ENCODE data around the gene ZNF467. TPM values are rescaled to one million over a fixed set of nuclear protein-coding genes. Genes with fewer than 3 reads are reported as not detected.

The ZNF467 gene
- total and polyA plus RNA-seq, 2 experiments from 2014 or later: 0.10 to 0.40 TPM

GRCh38 chr7:149806726-149807125 is 33.3 kb upstream of the ZNF467 start (continued):
- TF ChIP-seq ZNF462 (CRISPR knock-in tag; IDR thresholded peaks at IDR 0.05): no peak
- TF ChIP-seq ZNF114 (CRISPR knock-in tag; IDR thresholded peaks at IDR 0.05): no peak
- TF ChIP-seq JUNB (IDR thresholded peaks at IDR 0.05; ENCODE audit: unreplicated experiment): no peak
- no peak for TF ChIP-seq CREB1 (CRISPR knock-in tag; IDR thresholded peaks at IDR 0.05; ENCODE audit: low read depth)

DNA sequence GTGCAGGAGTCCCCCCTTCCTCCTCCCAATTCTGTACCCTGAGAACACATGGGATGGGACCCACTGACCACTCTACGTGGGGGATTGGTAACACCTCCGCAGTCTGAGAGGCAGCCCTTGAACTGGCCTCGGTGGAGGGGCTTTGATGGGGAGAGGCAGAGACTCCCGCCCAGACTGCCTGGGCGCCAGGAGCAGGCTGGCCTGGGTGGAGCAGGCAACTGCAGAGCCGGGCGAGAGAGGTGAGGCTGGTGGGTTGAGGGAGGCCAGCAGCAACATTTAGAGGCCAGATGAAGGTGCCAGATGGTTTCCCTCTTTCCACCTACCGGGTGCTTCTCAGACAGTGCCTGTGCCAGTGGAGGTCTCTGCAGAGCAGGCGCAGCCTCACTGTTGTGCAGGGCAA is 30.7 kb upstream of the ZNF467 start:
- no peaks in the 10 kb centered on the region for H3K36me3 Mint-ChIP-seq (ENCODE audit: low read depth)
- Histone ChIP-seq H3K4me3 (no peak overlapping the region), H3K4me1 (ENCODE audit: insufficient read depth) (no peaks in the 10 kb centered on the region), H3K4me2 (no peak overlapping the region), H3K27ac (ENCODE audit: low read depth) (no peak overlapping the region), H3K9me2 (ENCODE audit: insufficient read depth) (no peaks in the 10 kb centered on the region), H3K79me2 (replicated peaks; ENCODE audit: insufficient read depth) (no peaks in the 10 kb centered on the region), H3F3A (replicated peaks; ENCODE audit: low read depth) (no peaks in the 10 kb centered on the region), H3K36me3 (ENCODE audit: insufficient read depth) (no peaks in the 10 kb centered on the region), H3K27me3 (ENCODE audit: insufficient read depth) (no peaks in the 10 kb centered on the region), H2AFZ (no peak overlapping the region), H4K20me1 (replicated peaks; ENCODE audit: insufficient read depth) (no peaks in the 10 kb centered on the region)
- H3K4me3 Mint-ChIP-seq: no peak overlapping the region
- H3K27ac Mint-ChIP-seq: no peak overlapping the region
- no peaks in the 10 kb centered on the region; the same call in 2 of the 3 replicates for H3K4me1 Mint-ChIP-seq
- DNase-seq (ENCODE audit: low spot score): no peak
- no peak for ATAC-seq
- peaks cover 14% of the 10 kb centered on the region for H3K27me3 Mint-ChIP-seq (ENCODE audit: insufficient read depth, low read depth, poor library complexity)
- H3K9me3 Mint-ChIP-seq: no peaks in the 10 kb centered on the region; the same call in 2 of the 3 replicates
- TF ChIP-seq NANOG (IDR thresholded peaks at IDR 0.05; ENCODE audit: borderline replicate concordance) (no peak), CREB1 (CRISPR knock-in tag; IDR thresholded peaks at IDR 0.05; ENCODE audit: low read depth) (no peak), EZH2 (IDR thresholded peaks at IDR 0.05; ENCODE audit: low read depth, unreplicated experiment) (no peak), POLR2AphosphoS5 (IDR thresholded peaks at IDR 0.05; ENCODE audit: low read depth) (no peak), CTCF (conservative IDR thresholded peaks at IDR 0.05; ENCODE audit: low read depth in 2 of 2) (no peak), ZNF462 (CRISPR knock-in tag; IDR thresholded peaks at IDR 0.05) (no peak)
